Mucosa of rectum (tissue), 2 donors: ENCODE results near the gene UBALD2.
"Not testable (repeated sequence)": the region's sequence is repeated elsewhere in the genome, so short reads cannot be mapped to it uniquely, and the experiment has no call there.

ENCODE experiments used
- H3K27ac ChIP-seq, 2 donors: one replicate each; pipeline ENCODE4 v1.7.0; 2013; ENCODE audit warnings: inconsistent platforms in 2 of 2, low read depth in 2 of 2, low read length in 2 of 2
- H3K27me3 ChIP-seq, 2 donors: one replicate each; pipeline ENCODE4 v1.7.0; 2013; ENCODE audit warnings: low read length in 2 of 2; ENCODE audit not compliant: control insufficient read depth in 2 of 2, insufficient read depth in 2 of 2
- H3K36me3 ChIP-seq, 2 donors: one replicate each; pipeline ENCODE4 v1.7.0; 2013; ENCODE audit warnings: low read length in 2 of 2; ENCODE audit not compliant: control insufficient read depth in 2 of 2, insufficient read depth in 2 of 2
- H3K4me1 ChIP-seq, 2 donors: one replicate each; pipeline ENCODE4 v1.7.0; 2013; ENCODE audit warnings: low read length in 2 of 2, mild to moderate bottlenecking in 1 of 2; ENCODE audit not compliant: control insufficient read depth in 2 of 2, insufficient read depth in 2 of 2
- H3K4me3 ChIP-seq, 2 donors: one replicate each; pipeline ENCODE4 v1.7.0; 2013; ENCODE audit warnings: low read length in 2 of 2
- H3K9ac ChIP-seq, 2 donors: one replicate each; pipeline ENCODE4 v1.7.0; 2013; ENCODE audit warnings: low read length in 2 of 2, low read depth in 1 of 2, mild to moderate bottlenecking in 1 of 2
- H3K9me3 ChIP-seq, 2 donors: one replicate each; pipeline ENCODE4 v1.7.0; 2013; ENCODE audit warnings: low read length in 2 of 2; ENCODE audit not compliant: control insufficient read depth in 2 of 2
- donor health status: healthy.
- donor health status: Normal muscosa, but diverticular disease.

The UBALD2 gene

DNA sequence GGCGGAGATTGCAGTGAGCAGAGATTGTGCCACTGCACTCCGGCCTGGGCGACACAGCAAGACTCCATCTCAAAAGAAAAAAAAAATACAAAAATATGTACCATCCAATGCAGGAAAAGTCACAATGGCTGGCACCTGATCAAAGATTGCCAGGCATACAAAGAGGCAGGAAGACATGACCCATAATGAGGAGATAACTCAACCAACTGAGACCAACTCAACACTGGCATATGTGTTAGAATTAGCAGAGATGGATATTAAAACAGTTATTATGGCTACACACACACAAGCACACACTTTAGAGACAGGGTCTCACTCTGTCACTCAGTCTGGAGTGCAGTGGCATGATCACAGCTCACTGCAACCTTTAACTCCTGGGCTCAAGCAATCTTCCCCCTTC lies 32.3 kb downstream of the UBALD2 start:
- Histone ChIP-seq H3K9ac (no peak overlapping the region), H3K9me3 (no peaks in the 10 kb centered on the region), H3K4me3 (no peak overlapping the region), H3K27ac (peak overlapping the region in 1 of 2 donors; percentile 38), H3K27me3 (no peaks in the 10 kb centered on the region), H3K36me3 (peaks cover 0 to 6% of the 10 kb centered on the region in 2 donors), H3K4me1 (peaks cover 0 to 10% of the 10 kb centered on the region in 2 donors)

DNA sequence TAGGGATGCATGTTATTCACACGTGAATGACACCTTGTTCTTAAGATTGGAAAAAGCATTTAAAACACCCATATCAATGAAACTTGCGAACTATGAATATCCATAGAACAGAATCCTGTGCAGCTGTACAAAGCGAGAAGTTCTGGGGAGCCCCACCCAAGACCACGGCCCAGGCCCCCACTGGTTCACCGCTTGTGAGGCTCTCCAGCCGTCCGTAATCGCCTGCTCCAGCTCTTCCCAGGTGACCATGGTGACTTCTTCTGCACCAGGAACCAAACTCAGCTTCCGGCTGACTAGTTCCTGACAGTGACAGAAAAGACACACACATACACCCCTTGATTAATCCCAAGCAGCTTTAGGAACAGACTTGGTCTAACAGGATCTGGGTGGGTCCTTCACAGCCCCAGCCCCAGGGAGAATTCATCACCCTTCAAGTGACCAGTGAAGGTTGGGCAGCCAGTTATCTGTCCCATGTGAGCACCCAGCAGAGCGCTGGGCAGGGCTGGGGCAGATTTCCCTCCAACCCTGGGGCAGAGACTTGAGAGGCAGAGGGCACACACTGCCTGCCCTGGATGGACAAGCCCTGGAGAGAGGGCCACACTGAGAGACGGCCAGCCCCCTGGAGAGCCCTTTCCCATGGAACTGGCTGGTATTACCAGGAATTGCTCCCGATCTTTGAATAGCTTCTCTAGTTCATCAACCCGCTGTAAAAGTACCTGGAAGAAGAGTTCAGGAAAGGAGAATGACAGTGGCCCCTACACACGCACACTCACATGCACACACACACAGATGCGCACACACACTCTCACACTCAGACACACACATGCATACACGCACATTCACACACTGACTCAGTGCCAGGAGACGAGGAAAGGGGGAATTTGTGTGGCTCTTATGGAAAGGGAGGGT lies 39.3 kb downstream of the UBALD2 start:
- H3K9ac ChIP-seq: no peak overlapping the region

DNA sequence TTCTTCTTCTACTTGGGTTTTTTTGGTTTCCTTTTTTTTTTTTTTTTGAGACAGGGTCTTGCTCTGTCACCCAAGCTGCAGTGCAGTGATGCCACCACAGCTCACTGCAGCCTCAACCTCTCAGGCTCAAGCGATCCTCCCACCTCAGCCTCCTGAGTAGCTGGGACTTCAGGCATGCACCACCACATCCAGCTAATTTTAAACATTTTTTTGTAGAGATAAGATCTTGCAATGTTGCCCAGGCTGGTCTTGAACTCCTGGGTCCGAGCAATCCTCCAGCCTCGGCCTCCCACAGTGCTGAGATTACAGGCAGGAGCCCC lies 39.9 kb downstream of the UBALD2 start:
- H3K9me3 ChIP-seq, H3K4me3 ChIP-seq, H3K27ac ChIP-seq, H3K27me3 ChIP-seq, H3K36me3 ChIP-seq, H3K4me1 ChIP-seq, H3K9ac ChIP-seq: not testable (repeated sequence)

More for the DNA sequence above, 39.3 kb downstream of the UBALD2 start:
- no peak overlapping the region for H3K27ac ChIP-seq
- peaks cover 0 to 3% of the 10 kb centered on the region in 2 donors for H3K4me1 ChIP-seq
- H3K9me3 ChIP-seq: no peaks in the 10 kb centered on the region
- no peak overlapping the region for H3K4me3 ChIP-seq
- no peaks in the 10 kb centered on the region for H3K36me3 ChIP-seq
- H3K27me3 ChIP-seq: no peaks in the 10 kb centered on the region

DNA sequence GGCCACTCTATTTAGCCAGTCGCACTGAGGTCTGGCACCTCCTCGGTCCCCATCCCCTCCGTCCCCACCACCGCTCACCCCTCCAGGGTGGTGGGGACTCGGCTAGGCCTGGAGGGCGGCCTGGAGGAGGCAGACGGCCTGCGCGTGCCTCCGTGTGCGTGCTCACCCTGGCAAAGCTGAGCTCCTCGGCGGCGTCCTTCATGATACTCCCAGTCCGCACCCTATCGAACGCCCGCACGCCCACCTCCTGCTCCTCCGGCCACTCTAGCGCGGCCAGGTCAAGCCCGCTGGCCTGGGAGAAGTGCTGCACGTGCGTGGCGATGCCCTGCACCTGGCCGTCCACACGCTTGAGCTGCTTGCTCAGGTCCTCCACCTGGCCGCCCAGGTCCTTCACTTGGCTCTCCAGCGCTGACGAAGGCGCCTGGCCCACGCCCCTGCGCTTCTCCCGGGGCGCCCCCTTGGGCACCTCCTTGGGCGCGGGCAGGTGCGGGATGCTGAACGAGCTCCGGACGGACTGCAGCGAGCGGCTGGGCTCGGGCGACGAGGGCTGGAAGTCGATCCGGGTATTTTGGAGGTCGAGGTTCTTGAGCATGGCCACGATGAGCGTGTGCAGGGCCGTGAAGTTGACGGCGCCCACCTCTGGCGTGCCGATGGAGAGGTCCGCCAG lies 42.3 kb downstream of the UBALD2 start:
- Histone ChIP-seq H3K9ac (no peak overlapping the region), H3K27ac (no peak overlapping the region), H3K4me1 (peaks cover 0 to 3% of the 10 kb centered on the region in 2 donors), H3K27me3 (no peaks in the 10 kb centered on the region), H3K36me3 (peaks cover 2 to 15% of the 10 kb centered on the region in 2 donors), H3K4me3 (no peak overlapping the region), H3K9me3 (no peaks in the 10 kb centered on the region)

DNA sequence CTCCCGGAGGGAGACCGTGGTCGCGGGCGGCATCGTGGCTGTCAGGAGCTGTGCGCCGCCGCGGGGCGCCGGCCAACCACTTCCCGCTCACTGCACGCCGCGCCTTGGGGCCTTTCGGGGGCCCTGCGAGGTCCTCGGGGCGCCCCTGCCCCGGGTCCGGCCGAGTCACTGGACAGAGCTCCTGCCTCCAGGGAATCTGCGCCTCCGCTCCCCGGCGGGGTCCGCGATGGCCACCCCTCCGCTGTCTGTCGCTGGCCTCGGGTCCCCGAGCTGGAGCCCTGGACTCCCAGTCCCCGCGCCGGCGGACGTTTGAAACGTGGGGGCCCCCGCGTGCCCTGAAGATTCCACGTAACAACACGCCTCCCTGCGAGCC lies 42.8 kb downstream of the UBALD2 start, which contains the start of gene QRICH2:
QRICH2 (minus strand) TSS at position 311 of the 373 bp plus-strand sequence; CDS start at position 33, 278 bp downstream.
- Histone ChIP-seq H3K4me3 (no peak within 1 kb of the TSS), H3K27me3 (no peaks in the 10 kb centered on the region)

DNA sequence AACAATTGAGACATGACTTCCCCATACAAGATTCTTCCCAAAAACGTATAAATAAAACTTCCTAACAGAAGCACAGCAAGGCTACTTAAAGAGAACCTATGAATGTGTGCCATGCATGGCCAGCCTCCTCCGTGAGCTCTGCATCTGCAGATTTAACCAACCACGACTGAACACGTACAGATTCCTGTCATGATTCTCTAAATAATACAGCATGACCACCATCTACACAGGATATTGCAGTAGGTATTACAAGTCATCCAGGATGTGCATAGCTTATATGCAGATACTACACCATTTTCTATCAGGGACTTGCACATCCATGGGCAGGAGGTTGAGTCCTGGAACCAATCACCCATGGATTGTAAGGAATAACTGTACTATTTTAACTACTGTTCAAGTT lies 44.3 kb downstream of the UBALD2 start:
- Histone ChIP-seq H3K36me3 (peaks cover 18 to 28% of the 10 kb centered on the region in 2 donors), H3K27me3 (no peaks in the 10 kb centered on the region), H3K9me3 (no peaks in the 10 kb centered on the region), H3K9ac (no peak overlapping the region), H3K4me1 (no peaks in the 10 kb centered on the region), H3K27ac (no peak overlapping the region), H3K4me3 (no peak overlapping the region)

More for the DNA sequence above, 42.8 kb downstream of the UBALD2 start, which contains the start of gene QRICH2:
- H3K9me3 ChIP-seq: no peaks in the 10 kb centered on the region
- H3K27ac ChIP-seq: no peak within 1 kb of the TSS
- H3K4me1 ChIP-seq: peaks cover 0 to 3% of the 10 kb centered on the region in 2 donors
- no peak within 1 kb of the TSS for H3K9ac ChIP-seq
- peaks cover 7 to 20% of the 10 kb centered on the region in 2 donors for H3K36me3 ChIP-seq

DNA sequence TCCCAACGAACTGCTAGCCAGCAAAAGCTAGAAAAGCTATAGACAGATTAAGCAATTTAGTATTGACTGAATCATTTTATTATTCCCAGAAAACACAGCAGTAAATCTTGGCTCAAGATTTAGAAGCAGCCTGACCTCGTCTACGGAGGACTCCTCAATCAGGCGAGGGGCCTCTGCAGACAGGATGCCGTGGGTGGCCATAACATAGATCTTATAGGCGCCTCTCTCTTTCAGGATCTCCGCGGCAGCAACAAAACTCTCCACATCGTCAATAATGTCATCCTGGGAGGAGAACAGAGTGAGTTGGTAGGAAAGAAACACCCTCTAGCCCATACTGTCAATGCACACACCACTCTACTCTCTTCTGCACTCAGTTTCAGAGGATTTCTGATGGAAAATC lies 47.6 kb downstream of the UBALD2 start:
- Histone ChIP-seq H3K9ac (no peak overlapping the region), H3K9me3 (no peaks in the 10 kb centered on the region), H3K27ac (no peak overlapping the region), H3K36me3 (peaks cover 21 to 30% of the 10 kb centered on the region in 2 donors), H3K4me1 (no peaks in the 10 kb centered on the region), H3K27me3 (no peaks in the 10 kb centered on the region), H3K4me3 (no peak overlapping the region)

DNA sequence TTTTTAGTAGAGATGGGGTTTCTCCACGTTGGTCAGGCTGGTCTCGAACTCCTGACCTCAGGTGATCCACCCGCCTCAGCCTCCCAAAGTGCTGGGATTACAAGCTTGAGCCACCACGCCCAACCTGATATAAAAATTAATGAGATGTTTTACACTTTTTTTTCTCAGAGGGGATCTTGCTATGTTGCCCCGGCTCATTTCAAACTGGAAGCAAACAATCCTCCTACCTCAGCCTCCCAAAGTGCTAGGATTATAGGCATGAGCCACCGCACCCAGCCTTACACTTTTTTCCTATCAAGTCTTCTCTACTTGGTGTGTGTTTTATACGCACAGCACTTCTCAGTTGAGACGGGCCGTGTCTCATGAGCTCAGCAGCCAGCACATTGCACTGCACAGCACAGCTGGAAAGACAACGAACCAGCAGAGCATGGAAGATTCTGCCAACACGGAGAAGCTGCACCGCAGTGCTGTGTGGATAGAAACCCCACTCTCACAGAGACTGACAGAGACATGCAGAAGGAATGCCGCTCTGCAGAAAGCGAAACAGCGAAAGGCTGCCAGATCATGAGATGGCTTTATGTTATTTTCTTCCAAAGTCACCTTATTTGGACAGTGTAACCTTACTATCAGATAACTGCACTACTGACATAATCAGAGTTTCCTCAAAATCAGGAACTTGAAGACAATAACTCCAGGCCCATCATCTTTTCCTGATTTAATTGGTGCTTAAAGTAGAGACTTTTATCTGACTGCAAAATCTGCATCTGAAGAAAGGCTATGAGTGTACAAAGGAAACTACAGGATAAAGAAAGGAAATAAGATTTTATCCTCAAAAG lies 49.5 kb downstream of the UBALD2 start:
- Histone ChIP-seq H3K27ac (no peak overlapping the region), H3K4me1 (no peaks in the 10 kb centered on the region), H3K9me3 (no peaks in the 10 kb centered on the region), H3K27me3 (no peaks in the 10 kb centered on the region), H3K4me3 (no peak overlapping the region), H3K36me3 (peaks cover 24 to 33% of the 10 kb centered on the region in 2 donors), H3K9ac (no peak overlapping the region)

DNA sequence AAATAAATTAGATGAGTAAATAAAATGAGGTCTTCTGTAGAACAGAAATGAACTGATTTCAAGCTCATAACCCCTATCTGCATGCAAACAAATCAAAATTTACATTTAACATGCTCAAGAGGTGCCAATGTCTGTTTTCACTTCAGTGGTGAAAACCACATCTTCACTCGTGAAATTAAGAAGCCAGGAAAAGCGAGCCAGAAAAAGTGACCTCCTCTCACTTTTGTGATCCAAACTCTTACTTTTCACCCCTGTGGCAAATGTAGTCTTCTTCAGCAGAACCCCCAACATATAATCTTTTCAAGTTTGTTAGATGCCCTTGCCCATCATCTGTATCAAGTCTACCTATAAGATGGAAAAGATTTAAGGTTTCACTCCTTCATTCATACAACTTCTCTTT lies 52.4 kb downstream of the UBALD2 start:
- H3K4me1 ChIP-seq: no peaks in the 10 kb centered on the region
- no peaks in the 10 kb centered on the region for H3K27me3 ChIP-seq
- peaks cover 17 to 22% of the 10 kb centered on the region in 2 donors for H3K36me3 ChIP-seq
- no peak overlapping the region for H3K9ac ChIP-seq
- no peak overlapping the region for H3K4me3 ChIP-seq
- H3K9me3 ChIP-seq: no peaks in the 10 kb centered on the region
- H3K27ac ChIP-seq: no peak overlapping the region
